DMS79 (cell line): ENCODE data around the gene CNOT6.
"Not testable (repeated sequence)": the region's sequence is repeated elsewhere in the genome, so short reads cannot be mapped to it uniquely, and the experiment has no call there.

Experiments used
- DNase-seq: peaks from one replicate; lab custom pipeline; 2025; lab: John Stamatoyannopoulos, UW

CNOT6 gene

DNA sequence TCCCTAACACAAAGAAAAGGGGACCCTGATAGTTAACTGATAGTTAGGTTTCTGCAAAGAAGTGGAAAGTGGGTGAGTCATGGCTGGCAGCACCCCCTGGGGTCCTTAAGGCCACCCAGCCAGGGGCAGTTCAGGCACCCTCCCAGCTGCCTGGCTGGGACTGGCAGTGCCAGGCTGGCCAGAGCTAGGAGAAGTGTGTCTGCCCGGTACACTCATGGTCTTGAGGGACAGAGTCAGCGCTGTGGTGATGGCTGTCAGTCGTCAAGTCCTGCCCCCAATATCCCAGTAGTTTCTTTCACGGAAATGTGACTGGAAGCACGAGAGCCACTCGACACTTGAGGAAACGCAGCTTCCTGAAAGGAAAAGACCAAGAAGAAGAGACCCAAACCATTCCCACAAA, 22.3 kb upstream of the CNOT6 start:
- no peak for DNase-seq

DNA sequence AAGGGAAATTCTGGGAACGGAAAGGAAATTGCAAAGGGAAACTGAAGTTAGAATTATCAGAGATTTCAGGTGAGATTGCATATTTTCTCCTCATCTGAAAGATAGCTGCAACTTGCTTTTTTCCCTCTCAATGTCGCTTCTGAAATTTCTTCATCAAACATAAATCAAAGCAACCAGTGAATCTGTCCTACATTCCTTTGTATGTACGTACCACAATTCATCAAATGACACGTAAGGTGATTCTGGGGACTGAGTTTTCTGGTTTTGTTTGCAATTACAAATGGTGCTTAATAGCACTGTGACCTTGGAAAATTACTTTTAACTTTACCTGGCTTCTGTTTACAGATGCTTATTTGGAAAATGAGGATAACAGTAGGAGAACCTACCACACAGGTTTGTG, 21.9 kb upstream of the CNOT6 start:
- DNase-seq, result no peak

DNA sequence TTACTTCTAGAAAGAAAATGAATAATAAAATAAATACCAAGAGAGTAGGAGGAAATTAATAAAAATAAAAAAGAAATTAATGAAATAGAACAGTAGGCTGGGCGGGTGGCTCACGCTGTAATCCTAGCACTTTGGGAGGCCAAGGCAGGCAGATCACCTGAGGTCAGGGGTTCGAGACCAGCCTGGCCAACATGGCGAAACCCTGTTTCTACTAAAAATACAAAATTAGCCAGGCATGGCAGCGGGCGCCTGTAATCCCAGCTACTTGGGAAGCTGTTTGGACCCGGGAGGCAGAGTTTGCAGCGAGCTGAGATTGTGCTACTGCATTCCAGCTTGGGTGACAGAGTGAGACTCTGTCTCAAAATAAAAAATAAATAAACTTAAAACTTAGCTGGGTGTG, 20.8 kb upstream of the CNOT6 start:
- DNase-seq, result not testable (repeated sequence)

DNA sequence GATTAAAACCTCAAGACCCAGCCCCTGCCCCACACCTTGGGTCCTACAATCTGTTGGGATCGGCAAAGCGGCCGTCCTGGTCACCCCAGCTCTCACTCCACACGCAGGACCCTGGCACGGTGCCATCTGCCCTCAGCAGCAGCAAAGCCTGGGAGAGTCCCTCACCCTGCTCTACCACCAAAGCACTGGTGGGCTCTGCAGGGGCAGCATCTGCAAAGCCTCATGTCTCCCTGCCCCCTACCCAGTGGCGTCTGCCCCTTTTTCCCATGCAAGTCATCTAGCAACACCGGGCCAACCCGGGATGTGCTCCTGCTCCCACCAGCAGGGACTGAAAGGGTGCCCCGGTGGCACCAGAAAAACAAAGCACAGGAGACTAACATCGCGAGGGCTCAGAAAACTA, 19.6 kb upstream of the CNOT6 start:
- no peak for DNase-seq

DNA sequence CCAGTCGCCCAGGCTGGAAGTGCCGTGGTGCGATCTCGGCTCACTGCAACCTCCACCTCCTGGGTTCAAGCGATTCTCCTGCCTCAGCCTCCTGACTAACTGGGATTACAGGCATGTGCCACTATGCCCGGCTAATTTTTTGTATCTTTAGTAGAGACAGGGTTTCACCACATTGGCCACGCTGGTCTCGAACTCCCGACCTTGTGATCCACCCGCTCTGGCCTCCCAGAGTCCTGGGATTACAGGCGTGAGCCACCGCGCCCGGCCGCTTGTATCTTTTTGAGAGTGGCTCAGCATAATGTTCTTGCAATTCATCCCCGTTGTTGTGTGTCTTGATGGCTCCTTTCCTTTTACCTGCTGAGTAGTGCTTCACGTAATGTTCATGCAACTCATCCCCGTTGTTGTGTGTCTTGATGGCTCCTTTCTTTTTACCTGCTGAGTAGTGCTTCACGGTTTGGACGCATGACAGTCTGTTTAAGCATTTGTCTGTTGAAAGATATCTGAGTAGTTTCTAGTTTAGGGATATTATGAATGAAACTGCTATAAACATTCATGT, 18.1 kb upstream of the CNOT6 start:
- not testable (repeated sequence) for DNase-seq

DNA sequence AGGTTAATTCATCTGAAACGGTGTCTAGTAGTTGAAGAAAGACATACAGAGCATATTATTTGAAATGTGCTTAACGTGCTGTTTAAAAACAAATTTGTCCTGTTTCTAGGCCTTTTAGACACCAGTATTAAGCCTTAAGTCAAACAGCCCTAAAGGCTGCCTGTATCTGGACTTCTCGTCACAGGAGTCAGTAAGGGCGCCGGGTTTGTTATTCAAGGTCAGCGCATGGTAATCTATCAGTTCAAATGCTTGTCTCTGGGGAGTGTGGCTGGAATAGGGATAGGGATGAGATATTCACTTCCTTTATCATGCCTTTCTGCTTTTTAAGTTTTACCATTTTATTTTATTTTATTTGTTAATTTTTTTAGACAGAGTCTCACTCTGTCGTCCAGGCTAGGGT, 9.4 kb upstream of the CNOT6 start:
- DNase-seq, result no peak

DNA sequence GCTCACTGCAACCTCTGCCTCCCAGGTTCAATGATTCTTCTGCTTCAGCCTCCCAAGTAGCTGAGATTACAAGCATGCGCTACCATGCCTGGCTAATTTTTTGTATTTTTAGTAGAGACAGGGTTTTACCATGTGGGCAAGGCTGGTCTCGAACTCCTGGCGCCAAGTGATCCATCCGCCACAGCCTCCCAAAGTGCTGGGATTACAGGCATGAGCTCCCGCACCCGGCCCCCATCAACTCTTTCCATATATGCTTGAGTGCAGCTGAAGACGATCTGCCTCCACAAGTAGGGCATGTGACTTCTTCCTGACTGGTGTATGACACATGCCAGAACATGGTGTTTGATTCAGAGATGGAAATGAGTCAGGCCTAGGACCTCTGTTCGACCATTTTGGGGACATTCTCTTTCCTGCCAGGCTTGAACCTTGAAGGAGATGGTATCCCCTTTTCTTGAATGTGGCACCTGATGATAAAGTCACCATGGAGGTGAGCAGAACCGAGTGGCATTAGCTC, 7.5 kb upstream of the CNOT6 start:
- no peak for DNase-seq

DNA sequence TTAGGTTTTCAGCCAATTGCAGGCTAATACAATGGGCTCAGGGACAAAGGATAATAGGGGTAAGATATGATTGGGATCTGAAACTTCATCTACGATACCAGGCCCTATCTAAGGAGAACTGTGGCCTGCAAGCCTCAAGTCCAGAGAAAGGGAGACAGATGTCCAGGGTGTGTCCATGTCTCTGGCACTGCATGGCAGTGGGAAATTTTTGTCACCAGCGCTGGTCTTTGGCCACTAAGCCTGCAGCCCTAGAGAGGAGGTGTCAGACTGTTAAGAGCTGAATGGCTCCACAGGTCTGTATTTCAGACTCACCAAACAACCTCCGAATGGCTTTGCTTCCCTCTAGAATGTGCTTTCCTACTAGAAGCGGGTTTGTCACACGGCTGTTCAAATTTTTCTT, 6.6 kb upstream of the CNOT6 start:
- DNase-seq, result no peak

DNA sequence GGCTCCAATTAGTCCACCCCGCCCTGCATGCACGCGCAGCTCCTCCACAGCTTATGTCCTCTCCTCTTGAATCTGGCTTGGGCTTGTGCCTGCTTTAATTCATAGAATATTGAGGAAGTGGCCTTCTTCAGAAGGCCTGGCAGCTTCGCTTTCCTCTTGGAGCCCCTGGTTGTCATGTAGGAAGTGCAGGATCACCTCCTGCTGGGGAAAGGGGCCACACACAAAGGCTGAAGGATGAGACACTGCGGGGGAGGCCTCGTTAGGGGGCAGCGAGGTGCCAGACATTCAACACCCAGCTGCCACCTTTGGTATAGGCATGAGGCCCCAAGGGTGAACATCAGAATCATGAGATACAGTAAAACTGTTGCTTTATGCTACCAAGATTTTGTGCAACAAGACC, 2.7 kb upstream of the CNOT6 start:
- DNase-seq, result no peak

DNA sequence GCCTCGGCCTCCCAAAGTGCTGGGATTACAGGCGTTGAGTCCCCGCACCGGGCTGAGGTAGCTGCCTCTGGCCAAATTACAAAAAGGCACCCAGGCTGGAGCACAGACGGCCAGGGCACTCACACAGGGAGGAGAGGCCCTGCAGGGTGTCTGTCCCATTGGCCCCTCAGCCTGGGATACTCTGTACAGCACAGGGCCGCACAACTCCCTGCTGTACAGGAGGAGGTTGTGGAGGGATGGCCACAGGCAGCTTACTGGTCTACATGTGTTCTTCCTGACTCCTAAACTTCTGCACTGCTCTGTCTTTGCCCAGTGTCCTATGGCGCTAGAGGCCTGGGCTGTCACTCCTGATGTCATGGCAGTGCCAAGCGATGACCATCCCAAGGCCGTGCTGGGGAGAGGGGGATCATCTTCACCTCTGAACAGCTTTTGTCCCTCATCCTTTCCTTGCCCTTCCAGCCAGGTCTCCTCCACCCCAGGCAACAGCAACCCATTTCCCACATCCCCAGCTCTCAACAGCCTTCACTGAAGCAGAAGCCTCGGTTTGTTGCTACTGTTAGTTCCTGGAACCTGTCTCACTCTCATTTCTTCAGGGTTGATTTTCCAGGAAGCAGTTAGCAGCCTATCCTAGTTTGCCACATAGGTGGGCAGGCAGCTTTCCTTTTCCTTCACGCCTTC, 1.8 kb upstream of the CNOT6 start:
- DNase-seq, result no peak

DNA sequence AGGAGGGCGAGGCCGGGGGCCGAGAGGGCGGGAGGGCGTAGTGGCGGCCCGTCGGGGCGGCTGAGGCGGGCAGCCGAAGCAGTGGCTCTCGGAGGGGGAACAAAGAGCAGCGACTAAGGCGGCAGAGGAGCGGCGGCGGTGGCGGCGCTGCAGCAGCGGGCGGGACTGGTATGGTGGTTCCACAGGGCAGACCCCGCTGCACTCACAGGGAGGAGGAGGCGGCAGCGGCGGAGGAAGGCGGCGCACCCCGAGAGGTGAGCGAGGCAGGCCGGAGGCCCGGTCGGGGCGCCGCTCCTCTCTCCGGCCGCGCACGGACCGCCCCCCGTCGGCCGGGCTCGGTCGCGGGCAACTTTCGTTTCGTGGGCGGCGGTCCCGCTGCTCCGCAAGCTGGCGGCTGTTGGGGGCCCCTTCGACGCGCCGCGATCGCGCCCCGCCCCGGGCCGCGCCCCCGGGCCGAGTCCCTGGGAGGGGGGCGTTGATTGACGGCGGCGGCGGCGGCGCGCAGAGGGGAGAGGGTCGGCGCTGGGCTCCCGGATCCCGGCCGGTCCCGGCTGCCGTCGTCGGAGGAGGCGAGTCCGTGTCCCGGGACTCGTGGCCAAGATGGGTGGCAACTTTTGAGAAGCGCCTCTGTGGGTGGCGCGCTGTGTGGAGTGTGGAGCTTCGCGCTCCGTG, 467 bp downstream of the CNOT6 start:
- no peak for DNase-seq

DNA sequence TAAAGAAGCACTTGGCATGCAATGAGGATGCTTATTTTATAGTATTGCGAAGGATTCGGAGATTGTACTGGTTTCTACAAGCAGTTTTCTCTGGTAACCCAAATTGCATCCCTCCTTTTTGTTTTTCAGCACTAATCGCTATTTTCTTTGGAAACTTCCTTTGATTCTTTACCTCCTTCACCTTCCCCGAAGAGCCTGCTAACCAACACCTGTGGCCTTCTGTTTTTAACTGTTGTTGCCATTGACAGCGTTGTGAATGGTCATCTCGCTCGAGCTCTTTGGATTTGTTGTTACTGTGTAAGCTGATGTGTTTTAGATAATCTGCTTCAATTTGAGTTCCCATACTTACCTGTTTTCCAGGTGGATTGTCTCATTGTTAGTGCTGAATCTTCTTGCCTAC, 1.1 kb downstream of the CNOT6 start:
- DNase-seq, result no peak

DNA sequence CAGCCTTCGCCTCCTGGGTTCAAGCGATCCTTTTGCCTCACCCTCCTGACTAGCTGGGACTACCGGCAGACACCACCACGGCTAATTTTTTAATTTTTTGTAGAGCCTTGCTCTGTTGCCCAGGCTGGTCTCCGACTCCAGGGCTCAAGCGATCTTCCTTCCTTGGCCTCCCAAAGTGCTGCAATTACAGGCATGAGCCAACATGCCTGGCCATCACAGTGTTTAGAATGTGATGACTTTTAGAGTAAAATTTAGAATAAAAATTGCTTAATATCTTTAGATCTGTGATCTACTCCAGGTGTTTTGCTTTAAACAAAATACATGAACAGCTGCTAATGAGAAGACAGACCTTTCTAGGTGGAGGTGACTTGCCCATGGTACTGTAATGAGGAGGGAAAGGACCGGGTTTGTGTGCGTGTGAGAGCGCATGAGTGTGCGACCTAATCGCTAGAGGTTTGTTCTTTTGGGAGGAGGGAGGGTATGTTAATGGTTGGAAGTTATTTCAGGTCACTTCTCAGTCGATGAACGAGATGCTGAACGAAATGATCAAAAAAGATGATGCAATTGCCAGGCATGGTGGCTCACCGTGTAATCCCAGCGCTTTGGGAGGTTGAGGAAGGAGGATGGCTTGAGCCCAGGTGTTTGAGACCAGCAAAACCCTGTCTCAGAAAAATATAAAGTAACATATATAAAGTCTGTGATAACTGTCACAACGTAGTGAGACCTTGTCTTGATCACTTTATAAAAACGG, 2.0 kb downstream of the CNOT6 start:
- DNase-seq, result no peak

DNA sequence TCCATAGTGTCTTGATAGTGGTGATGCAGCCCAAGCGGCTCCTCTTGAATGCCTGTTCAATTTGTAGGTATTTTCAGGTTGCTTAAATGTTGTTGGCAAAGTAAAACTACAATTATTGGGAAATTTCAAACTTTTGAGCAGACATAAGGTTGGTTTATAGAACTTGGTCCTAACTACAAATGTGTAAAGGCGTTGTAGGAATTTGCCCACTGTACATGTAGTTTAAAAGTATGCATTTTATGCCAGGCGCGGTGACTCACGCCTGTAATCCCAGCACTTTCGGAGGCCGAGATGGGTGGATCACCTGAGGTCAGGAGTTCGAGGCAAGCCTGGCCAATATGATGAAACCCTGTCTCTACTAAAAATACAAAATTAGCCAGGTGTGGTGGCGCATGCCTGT, 2.6 kb downstream of the CNOT6 start:
- not testable (repeated sequence) for DNase-seq

DNA sequence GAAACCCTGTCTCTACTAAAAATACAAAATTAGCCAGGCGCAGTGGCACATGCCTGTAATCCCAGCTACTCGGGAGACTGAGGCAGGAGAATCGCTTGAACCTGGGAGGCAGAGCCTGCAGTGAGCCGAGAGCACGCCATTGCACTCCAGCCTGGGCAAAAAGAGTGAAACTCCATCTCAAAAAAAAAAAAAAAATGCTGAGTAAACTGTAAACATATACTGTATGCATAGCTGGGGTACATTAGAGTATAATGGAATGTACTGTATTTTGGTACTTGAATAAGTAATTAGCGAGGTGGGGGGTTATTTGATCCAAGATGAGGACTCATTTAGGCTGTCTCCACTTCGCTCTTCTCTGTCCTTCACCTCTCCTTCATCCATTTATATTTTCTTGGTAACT, 3.7 kb downstream of the CNOT6 start:
- DNase-seq, result not testable (repeated sequence)

DNA sequence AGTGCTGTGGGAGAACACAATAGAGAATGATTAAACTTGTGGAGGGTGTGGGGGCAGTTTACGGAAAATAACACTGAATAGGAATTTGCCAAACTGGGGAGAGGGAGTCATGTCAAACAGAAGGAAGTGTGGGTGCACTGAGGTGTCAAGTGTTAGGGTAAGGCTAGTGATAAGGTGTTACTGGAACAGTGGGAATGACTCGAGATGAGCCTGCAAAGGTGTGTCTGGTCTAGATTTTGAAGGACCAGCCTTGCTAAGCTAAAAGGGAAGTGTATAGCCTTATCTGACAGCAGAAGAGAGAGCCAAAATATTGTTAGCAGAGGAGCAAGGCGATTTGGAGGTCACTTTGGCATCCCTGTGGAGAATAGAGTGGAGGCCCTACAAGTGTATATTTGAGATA, 4.2 kb downstream of the CNOT6 start:
- no peak for DNase-seq

DNA sequence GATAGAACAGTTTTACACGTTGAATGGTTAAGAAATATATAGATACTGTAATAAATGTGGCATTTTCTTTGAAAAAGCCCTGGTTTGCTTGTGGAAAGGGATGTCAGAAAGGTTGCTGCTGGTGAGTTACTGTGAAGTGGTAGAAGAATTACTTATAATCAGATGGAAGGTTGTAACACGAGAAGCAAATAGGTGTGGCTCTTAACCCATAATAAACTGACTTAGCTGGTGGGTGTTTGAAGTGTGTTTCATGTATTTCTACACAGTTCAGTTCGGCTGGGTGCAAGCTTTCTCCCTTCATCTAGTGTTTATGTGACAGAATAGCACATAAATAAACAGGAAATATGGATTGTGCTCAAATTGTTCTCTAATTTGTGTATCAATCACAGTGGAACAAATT, 5.5 kb downstream of the CNOT6 start:
- no peak for DNase-seq

DNA sequence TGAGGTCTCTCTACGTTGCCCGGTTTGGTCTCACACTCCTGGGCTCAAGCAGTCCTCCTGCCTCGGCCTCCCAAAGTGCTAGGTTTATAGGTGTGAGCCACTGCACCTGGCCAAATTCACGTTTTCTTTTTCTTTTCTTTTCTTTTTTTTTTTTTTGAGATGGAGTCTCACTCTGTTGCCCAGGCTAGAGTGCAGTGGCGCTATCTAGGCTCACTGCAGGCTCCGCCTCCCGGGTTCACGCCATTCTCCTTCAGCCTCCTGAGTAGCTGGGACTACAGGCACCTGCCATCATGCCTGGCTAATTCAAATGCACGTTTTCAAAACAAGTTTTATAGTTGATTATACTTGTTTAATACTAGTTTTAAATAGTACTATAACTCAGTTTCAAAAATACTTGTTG, 6.1 kb downstream of the CNOT6 start:
- DNase-seq, result not testable (repeated sequence)

DNA sequence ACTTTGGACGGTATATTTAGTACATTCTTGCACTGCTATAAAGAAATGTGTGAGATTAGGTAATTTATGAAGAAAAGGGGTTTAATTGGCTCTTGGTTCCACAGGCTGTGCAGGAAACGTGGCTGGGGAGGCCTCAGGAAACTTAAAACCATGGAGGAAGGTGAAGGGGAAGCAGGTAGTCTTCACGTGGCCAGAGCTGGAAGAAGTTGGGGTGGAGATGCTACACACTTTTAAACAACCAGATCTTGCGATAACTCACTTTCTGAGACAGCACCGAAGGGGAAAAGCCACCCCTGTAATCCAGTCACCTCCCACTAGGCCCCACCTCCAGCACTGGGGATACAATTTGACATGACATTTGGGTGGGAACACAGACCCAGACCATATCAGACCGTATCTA, 13.5 kb downstream of the CNOT6 start:
- no peak for DNase-seq

DNA sequence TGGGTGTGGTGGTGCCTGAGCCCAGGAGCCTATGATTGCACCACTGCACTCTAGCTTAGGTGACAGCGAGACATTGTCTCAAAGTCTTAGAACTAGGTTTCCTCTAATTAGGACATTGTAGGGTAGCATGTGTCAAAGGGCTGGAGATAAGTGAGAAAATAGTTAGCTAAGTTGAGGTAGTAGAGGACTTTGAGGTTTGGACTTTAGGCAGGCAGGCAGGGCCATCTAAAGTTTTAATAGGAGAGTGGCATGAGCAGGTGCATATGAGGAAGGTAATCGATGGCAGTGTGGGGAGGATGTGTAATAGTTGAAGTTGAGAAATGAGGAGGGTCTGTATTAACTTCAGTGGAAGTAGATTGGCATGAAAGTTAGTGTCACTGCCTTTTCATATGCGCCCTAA, 21.1 kb downstream of the CNOT6 start:
- no peak for DNase-seq

DNA sequence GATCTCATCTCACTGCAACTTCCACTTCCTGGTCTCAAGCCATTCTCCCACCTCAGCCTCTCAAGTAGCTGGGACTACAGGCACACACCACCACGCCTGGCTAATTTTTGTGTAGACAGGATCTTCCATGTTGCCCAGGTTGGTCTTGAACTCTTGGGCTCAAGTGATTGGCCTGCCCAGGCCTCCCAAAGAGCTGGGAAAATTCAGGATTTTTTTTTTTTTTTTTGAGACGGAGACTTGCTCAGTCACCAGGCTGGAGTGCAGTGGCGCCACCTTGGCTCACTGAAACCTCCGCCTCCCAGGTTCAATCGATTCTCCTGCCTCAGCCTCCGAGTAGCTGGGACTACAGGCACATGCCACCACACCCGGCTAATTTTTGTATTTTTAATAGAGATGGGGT, 21.8 kb downstream of the CNOT6 start:
- not testable (repeated sequence) for DNase-seq

DNA sequence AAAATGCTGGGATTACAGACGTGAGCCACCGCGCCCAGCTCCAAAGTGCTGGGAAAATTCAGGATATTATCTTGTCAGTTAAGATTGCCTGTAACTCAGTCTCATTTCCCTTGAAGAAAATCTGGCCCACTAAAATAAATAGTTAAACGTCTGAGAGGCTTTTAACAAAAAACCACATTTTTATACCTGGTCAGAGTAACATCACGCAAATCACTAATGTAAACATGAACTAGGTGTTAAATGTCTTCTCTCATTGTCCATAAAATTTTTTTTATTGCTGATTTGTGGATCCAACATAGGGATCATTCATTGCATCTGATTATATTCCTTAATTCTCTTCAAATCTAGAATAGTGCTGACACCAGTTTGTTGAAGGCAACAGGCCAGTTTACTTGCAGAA, 22.3 kb downstream of the CNOT6 start:
- DNase-seq, result no peak

DNA sequence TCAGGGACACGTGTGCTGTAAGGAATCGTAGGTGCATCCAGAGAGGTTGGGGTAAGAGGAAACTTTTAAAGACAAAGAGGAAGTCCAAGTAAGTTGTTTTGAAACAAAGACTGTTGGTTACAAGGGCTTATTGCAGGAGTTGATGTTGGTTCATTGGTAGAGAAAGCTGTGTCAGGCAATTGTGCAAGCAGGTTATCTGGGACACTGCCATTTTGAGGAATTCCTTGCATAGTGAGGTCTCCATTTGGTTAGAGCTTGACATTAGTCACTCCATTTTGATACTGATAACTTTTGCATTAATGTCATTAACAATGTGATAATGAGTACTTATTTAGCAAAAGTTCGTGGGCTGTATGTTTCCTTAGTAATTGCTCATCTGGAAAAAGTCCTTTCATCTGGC, 24.9 kb downstream of the CNOT6 start:
- no peak for DNase-seq
